22Rv1 (cell line): ENCODE results near the gene HLCS.

Experiments
- CTCF ChIP-seq: fragments of 450-650 bp; IDR thresholded peaks from 2 replicates; pipeline ENCODE4 v1.5.1; 2017; ENCODE audit warnings: mild to moderate bottlenecking
- ZFX ChIP-seq: fragments of 450-650 bp; IDR thresholded peaks from 2 replicates; pipeline ENCODE4 v1.6.1; 2017; ENCODE audit warnings: antibody characterized with exemption, borderline replicate concordance

GRCh38 chr21:36751383-36751782 lies 215.1 kb downstream of the HLCS start:
- no peak for TF ChIP-seq CTCF
- no peak for TF ChIP-seq ZFX
